NCI-H2227 (cell line): Measurements from ENCODE around the gene CCDC51.

Experiments
- DNase-seq: peaks from one replicate; lab custom pipeline; 2025; ENCODE audit not compliant: unreplicated experiment; lab: John Stamatoyannopoulos, UW

The CCDC51 gene

GRCh38 chr3:48422272-48422671, 17.6 kb downstream of the CCDC51 start:
- no peak for DNase-seq

GRCh38 chr3:48420561-48420960, 19.4 kb downstream of the CCDC51 start:
- no peak for DNase-seq

- no peak for DNase-seq
These were observed 20.3 kb downstream of the CCDC51 start for GRCh38 chr3:48419597-48419996.

DNA sequence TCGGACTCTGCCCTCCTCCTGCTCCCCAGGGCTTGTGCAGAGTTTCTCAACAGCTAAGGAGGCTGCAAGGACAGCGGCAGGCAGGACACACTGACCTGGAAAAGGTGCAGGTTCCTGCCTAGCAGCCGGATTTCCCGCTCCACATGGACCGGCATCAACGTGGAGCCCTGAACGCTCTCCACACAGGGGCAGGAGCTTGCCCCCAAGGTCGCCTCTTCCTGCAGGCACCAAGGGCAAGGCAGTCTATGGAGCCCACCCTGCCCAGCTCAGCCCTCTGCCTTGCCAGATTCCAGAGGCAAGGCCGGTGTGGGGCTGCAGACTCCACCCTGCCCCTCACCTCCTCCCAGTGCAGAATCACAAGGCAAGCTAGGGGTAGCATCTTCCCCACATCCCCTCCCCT, 20.8 kb downstream of the CCDC51 start:
- DNase-seq: no peak

DNA sequence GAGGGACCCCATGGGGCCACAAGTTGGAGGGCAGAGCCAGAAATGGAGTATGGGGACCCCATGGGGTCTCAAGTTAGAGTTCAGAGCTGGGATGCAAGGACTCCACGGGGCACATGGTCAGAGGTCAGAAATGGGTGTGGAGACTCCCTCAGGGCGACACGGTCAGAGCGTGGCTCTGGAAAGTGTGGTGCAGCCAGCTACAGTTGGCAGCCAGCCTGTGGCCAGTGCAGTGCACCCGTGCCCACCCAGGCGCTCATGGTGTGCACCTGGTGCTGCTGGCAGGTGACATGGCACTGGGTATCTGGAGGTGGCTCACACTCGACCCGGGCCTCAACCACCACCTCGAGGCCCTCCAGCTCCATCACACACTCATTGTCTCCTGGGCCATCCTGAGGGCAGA, 21.3 kb downstream of the CCDC51 start:
- no peak for DNase-seq

DNA sequence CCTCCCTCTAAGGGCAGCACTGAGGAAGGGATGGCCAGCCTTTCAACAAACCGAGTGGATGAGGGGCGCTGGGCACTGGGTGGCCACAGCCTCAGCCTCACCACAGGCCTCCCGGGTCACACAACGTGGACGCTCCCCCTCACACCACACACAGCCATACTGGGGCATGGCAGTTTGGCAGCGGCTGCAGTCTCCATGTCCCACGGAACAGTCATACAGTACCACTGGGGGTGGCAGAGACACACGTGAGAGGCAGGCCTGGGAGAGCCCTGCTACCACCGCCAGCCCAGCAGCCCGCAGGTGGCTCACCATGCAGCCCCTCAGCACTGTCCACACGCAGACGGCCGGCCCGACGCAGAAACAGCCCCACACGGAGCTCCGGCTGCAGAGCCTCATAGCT, 21.8 kb downstream of the CCDC51 start:
- no peak for DNase-seq

DNA sequence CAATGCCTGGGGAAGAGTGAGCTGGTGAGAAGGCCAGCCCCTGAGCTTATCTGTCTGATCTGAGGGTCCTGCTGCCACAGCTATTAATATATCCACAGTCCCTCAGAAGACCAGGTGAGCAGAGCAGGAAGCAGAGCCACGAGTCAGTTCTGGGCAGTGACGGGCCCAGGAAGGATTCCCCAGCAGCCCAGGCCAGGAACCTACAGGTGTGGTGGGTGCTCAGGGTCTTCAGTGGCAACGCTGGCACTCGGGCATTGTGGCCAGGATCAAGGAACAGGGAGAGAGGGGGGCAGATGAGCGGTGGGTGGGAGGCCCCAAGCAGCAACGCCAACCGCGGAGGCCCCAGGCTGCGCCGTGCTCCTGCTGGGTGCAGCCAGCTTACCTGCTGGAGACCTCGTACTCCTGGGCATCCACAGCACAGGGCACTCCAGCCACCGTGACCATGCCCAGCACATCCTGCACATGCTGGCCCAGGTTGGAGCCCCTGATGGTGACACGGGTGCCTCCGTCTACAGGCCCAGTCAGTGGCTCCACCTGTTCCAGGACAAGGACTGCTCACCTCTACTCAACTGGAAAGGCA, 22.3 kb downstream of the CCDC51 start:
- no peak for DNase-seq

DNA sequence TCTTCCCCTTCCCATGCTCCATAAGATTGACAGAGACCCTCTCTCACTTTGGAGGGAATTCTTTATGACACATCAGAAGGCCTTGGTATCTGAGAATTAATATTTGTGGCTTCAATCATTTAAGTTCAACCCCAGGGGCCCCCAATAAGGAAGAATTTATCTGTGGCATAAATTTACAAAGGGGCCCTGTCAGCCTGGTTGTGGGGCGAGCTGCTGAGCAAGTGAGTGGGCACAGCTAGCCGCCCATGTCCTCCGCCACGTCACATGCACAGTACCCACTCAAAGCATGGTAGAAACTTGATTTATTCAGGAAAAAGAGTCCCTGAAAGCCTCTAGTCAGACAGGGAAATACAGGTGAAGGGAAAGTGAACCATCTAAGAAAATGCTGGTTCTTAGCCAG, 23.4 kb downstream of the CCDC51 start:
- DNase-seq: no peak

- no peak for DNase-seq
These were observed 23.8 kb downstream of the CCDC51 start for GRCh38 chr3:48416091-48416505.

DNA sequence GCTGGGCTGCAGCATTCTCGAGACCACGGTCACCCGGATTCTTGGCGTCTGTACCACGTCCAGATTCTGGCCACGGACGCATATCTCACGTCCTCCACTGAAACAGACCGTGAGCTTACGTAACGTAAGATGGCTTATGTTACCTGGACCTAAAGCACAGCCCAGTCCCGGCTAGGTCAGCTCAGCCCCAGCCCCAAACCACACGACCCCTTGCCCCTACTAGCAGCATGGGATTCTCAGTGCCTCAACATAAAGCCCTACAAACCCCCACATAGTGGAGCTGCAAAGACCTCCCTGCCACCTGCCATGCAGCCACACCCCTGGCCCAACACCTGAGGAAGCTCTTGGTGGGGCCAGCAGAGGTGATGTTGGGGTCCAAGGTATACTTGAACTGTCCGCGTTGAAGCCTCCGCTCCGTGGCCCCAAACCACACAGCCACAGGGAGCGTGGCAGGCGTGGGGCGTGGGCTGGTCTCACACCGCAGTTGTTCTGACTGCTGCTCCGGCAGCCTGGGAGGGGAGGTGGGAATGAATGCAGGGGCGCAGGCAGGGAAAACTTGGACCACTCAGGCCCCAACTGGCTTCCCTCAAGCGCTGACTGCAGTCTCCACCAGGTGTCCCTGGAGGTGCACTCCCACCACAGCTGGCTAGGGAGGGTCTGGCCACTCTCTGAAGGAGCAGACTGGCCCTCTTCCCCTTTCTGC, 24.5 kb downstream of the CCDC51 start:
- DNase-seq: no peak

- no peak for DNase-seq
These were observed 25.3 kb downstream of the CCDC51 start for GRCh38 chr3:48414376-48415250.

GRCh38 chr3:48413611-48414010, 26.3 kb downstream of the CCDC51 start:
- no peak for DNase-seq

DNA sequence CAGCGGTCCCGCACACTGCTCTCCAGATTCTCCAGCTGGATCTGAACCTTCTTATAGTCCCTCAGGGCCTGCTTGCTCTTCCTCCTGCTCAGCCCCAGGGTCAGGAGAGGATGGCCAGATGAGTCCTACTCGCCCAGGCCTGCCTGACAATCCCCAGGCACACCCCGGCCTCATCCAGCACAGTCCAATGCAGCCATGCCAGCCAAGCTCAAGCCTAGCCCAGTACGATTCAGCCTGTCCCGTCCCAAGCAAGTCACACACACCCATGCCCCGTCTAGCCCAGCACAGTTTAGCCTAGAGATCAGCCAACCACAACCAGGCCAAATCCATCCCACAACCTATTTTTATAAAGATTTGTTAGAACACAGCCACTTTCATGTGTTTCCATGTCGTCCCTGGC, 26.8 kb downstream of the CCDC51 start:
- no peak for DNase-seq

DNA sequence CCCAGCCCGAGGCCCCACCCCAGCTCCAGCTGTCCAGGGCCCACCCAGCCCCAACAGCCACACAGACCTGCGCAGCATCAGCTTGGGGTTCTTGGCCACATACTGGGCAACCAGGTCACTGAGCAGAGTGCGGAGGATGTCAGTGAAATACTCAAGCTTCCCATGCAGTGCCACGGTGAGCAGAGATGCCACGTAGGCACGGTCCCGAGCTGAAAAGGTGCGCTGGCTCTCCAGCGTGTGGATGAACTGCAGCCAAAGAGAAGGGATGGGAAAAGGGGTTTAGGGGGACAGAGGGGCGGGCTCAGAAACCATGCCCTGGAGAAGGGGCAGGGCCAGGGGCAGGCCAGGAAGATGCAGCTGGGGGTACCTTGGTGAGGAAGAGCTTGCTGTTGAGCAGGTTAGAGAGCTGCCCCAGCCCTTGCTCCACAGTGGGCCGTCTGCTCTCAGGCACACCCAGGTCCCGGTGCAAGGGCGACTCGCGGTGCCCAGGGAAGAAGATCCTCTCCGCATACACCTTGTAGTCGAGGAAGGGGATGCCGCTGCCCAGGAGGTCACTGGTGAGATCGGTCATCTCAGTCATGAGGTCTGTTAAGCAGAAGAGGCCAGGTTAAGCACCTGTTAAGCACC, 27.4 kb downstream of the CCDC51 start:
- DNase-seq: no peak

GRCh38 chr3:48411606-48412374, 28.1 kb downstream of the CCDC51 start:
- DNase-seq: no peak

DNA sequence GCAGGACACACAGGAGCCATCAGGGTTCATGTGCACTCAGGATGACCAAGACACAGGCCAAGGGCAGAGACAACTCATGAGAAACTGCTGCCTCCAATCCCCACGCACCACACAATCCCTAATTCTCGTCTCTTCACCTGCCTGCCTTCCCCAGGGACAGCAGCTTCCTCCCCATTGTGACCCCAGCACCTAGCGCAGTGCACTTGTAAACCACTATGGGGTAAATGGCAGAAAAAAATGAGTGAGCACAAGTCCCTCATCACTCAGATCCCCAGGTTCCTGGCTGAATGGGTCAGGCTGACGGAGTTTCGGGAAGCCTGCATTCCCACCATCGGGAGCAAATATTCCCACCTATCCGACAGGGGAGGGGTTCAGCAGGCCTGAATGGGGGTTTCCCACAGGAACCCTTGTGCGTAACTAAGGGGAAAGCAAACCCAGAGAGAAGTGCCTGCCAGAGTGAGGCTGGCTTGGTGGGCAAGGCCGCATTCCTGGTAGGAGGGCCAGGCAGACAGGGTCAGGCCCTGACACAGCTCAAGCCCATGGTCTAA, 28.8 kb downstream of the CCDC51 start:
- no peak for DNase-seq

GRCh38 chr3:48410205-48411040, 29.5 kb downstream of the CCDC51 start:
- DNase-seq: no peak

DNA sequence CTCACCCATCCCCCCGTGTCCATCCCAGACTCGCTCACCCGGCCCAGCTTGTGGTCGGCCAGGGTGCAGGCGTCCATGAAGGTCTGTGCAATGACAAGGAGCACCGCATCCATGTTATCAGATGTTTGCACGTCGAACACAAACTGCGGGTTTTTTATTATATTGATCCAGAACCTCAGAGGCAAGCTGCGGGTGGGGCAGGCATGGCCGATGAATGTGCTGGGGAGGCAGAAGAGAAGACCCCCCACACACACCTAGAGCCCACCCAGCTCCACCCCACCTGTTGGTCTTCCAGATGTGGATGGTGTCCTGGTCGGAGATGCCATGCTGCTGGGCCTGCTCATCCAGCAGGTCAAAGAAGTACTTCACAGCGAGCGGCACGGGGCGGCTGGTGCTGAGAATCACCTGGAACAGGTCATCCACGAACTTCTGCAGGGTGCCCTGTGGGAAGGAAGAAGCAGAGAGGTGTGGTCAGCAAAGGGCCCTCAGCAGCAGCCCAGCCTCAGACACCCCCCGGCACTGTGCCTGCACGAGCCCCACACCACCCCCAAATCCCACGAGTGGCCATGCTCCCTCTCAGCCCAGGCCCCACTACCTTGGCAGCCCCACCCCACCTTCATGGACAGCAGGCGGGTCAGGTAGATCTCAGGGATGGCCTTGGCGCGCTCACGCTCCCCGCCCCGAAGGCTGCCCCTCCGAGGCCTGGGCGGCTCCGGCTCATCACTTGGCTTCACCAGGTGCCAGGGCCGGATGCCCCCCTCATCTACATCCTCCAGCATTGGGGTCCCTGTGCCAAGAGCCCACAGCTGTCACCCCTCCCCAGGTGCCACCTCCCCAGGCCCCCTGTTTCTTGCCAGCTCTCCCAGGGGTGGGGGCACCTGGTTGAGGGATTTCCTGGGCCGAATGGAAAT, 30.4 kb downstream of the CCDC51 start:
- no peak for DNase-seq

- DNase-seq: no peak
These were observed 31.1 kb downstream of the CCDC51 start for GRCh38 chr3:48408823-48409281.
